Neural cell (in vitro differentiated cells): ENCODE measurements around the gene CHM. TPM values are rescaled to one million over a fixed set of nuclear protein-coding genes. Genes with fewer than 3 reads are reported as not detected.

Source experiments
- H2AFZ ChIP-seq: fragments of 200-600, 300-800 bp; sonication (generic), shearing (Covaris generic); 2 replicates; pipeline ENCODE4 v1.6.0; 2014; ENCODE audit warnings: low read depth, mild to moderate bottlenecking, antibody characterized with exemption, low read length, moderate library complexity
- H3F3A ChIP-seq: fragments of 200-600 bp; shearing (Covaris generic); 2 replicates; pipeline ENCODE4 v1.6.1; 2016; ENCODE audit warnings: mild to moderate bottlenecking, moderate library complexity, mixed read lengths, antibody characterized with exemption, low read length; ENCODE audit not compliant: insufficient read depth, poor library complexity, severe bottlenecking
- H3K27ac ChIP-seq: fragments of 200-600, 300-800 bp; sonication (generic), shearing (Covaris generic); 2 replicates; pipeline ENCODE4 v1.5.1; 2014; ENCODE audit warnings: mild to moderate bottlenecking, low read length, moderate library complexity
- H3K27me3 ChIP-seq: fragments of 300-800, 200-600 bp; sonication (generic), shearing (Covaris generic); 2 replicates; pipeline ENCODE4 v1.6.0; 2014; ENCODE audit warnings: mild to moderate bottlenecking, low read depth, low read length, moderate library complexity; ENCODE audit not compliant: insufficient read depth
- H3K36me3 ChIP-seq: fragments of 300-800, 200-600 bp; sonication (generic), shearing (Covaris generic); 2 replicates; pipeline ENCODE4 v1.5.1; 2014; ENCODE audit warnings: mild to moderate bottlenecking, antibody characterized with exemption, low read length, moderate library complexity; ENCODE audit not compliant: insufficient read depth
- H3K4me2 ChIP-seq: fragments of 300-800, 200-600 bp; sonication (generic), shearing (Covaris generic); 2 replicates; pipeline ENCODE4 v1.6.0; 2014; ENCODE audit warnings: mild to moderate bottlenecking, low read length
- H3K4me3 ChIP-seq: fragments of 300-800, 200-600 bp; sonication (generic), shearing (Covaris generic); 2 replicates; pipeline ENCODE4 v1.5.1; 2014; ENCODE audit warnings: mild to moderate bottlenecking, low read length, moderate library complexity
- H3K79me2 ChIP-seq: fragments of 200-600 bp; shearing (Covaris generic); replicated peaks from 2 replicates; pipeline ENCODE4 v1.6.0; 2014; ENCODE audit warnings: mild to moderate bottlenecking, low read length, moderate library complexity; ENCODE audit not compliant: insufficient read depth
- H3K9ac ChIP-seq: fragments of 300-800, 200-600 bp; sonication (generic), shearing (Covaris generic); 2 replicates; pipeline ENCODE4 v1.6.1; 2016; ENCODE audit warnings: mild to moderate bottlenecking, low read length, mixed read lengths
- H3K9me2 ChIP-seq: fragments of 200-600 bp; shearing (Covaris generic); 2 replicates; pipeline ENCODE4 v1.6.1; 2016; ENCODE audit warnings: mild to moderate bottlenecking, low read length, mixed read lengths; ENCODE audit not compliant: insufficient read depth
- H3K9me3 ChIP-seq: fragments of 200-600, 300-800 bp; sonication (generic), shearing (Covaris generic); 2 replicates; pipeline ENCODE4 v1.6.1; 2016; ENCODE audit warnings: mild to moderate bottlenecking, mixed run types, low read length, moderate library complexity, mixed read lengths
- H4K20me1 ChIP-seq: fragments of 200-600 bp; shearing (Covaris generic); 2 replicates; pipeline ENCODE4 v1.6.1; 2016; ENCODE audit warnings: mild to moderate bottlenecking, mixed run types; ENCODE audit not compliant: insufficient read depth
- CTCF ChIP-seq: fragments of 450-650 bp; IDR thresholded peaks from 2 replicates; pipeline ENCODE4 v1.5.1; 2014; ENCODE audit warnings: antibody characterized with exemption, mild to moderate bottlenecking, moderate library complexity; ENCODE audit not compliant: poor library complexity, severe bottlenecking
- EP300 ChIP-seq: fragments of 450-650 bp; conservative IDR thresholded peaks from 2 replicates; pipeline ENCODE4 v1.6.1; 2014; ENCODE audit warnings: antibody characterized with exemption, mild to moderate bottlenecking, moderate library complexity; ENCODE audit not compliant: poor library complexity, severe bottlenecking
- EZH2 ChIP-seq: fragments of 200-600, 300-800 bp; shearing (Covaris generic), sonication (generic); IDR thresholded peaks from 2 replicates; pipeline ENCODE4 v1.6.1; 2014; ENCODE audit warnings: antibody characterized with exemption, low read length, borderline replicate concordance, mild to moderate bottlenecking; ENCODE audit not compliant: insufficient read depth, poor library complexity, severe bottlenecking
- MXI1 ChIP-seq: fragments of 450-650 bp; conservative IDR thresholded peaks from 2 replicates; pipeline ENCODE4 v1.6.1; 2014; ENCODE audit warnings: antibody characterized with exemption, mild to moderate bottlenecking; ENCODE audit not compliant: poor library complexity, severe bottlenecking
- POLR2AphosphoS5 ChIP-seq: IDR thresholded peaks from 2 replicates; pipeline ENCODE4 v1.6.1; 2012
- RAD21 ChIP-seq: fragments of 450-650 bp; conservative IDR thresholded peaks from 2 replicates; pipeline ENCODE4 v1.6.1; 2014; ENCODE audit warnings: antibody characterized with exemption, mild to moderate bottlenecking, moderate library complexity
- REST ChIP-seq: IDR thresholded peaks from 2 replicates; pipeline ENCODE4 v1.6.1; 2012; ENCODE audit warnings: borderline replicate concordance
- SMC3 ChIP-seq: fragments of 450-650 bp; conservative IDR thresholded peaks from 2 replicates; pipeline ENCODE4 v1.6.1; 2014; ENCODE audit warnings: antibody characterized with exemption, mild to moderate bottlenecking, moderate library complexity; ENCODE audit not compliant: poor library complexity
- TAF1 ChIP-seq: IDR thresholded peaks from 2 replicates; pipeline ENCODE4 v1.6.1; 2012; ENCODE audit warnings: low read depth
- polyA plus RNA-seq: library from polyadenylated mRNA; depleted of rRNA; stranded (reverse); fragments of >200 nt; gene quantifications from 2 replicates; pipeline ENCODE4 v1.2.3, GENCODE V29; 2014

CHM gene
- polyA plus RNA-seq, 1 donor from 2014 or later: 20.3 TPM

- Histone ChIP-seq H3K27ac (no peak overlapping the region), H3K4me2 (no peak overlapping the region), H3K27me3 (no peaks in the 10 kb centered on the region), H3K9me2 (no peaks in the 10 kb centered on the region), H3F3A (no peaks in the 10 kb centered on the region), H3K4me3 (no peak overlapping the region), H4K20me1 (no peaks in the 10 kb centered on the region), H3K36me3 (no peaks in the 10 kb centered on the region), H3K79me2 (no peaks in the 10 kb centered on the region), H3K9me3 (no peaks in the 10 kb centered on the region), H3K9ac (no peak overlapping the region), H2AFZ (no peak overlapping the region)
- TF ChIP-seq POLR2AphosphoS5 (no peak), EP300 (no peak)
These were observed 54.5 kb downstream of the CHM start for GRCh38 chrX:85992811-85993229.

- H3K4me3 ChIP-seq: no peak overlapping the region
- H3K27me3 ChIP-seq: no peaks in the 10 kb centered on the region
- H3K27ac ChIP-seq: no peak overlapping the region
- H3F3A ChIP-seq: no peaks in the 10 kb centered on the region
- H3K36me3 ChIP-seq: no peaks in the 10 kb centered on the region
- no peaks in the 10 kb centered on the region for H3K9me3 ChIP-seq
- H4K20me1 ChIP-seq: no peaks in the 10 kb centered on the region
- H3K9me2 ChIP-seq: no peaks in the 10 kb centered on the region
- no peak overlapping the region for H3K4me2 ChIP-seq
- H2AFZ ChIP-seq: no peak overlapping the region
- no peak overlapping the region for H3K9ac ChIP-seq
- no peaks in the 10 kb centered on the region for H3K79me2 ChIP-seq
- TF ChIP-seq CTCF (no peak), TAF1 (no peak), SMC3 (no peak), EP300 (no peak)
These were observed 59.0 kb downstream of the CHM start for GRCh38 chrX:85988353-85988752.

- Histone ChIP-seq H3K79me2 (no peaks in the 10 kb centered on the region), H3F3A (no peaks in the 10 kb centered on the region), H3K27me3 (no peaks in the 10 kb centered on the region), H3K36me3 (no peaks in the 10 kb centered on the region), H3K27ac (no peak overlapping the region), H3K4me3 (no peak overlapping the region), H3K9me3 (no peaks in the 10 kb centered on the region), H3K9ac (no peak overlapping the region), H4K20me1 (no peaks in the 10 kb centered on the region), H3K9me2 (no peaks in the 10 kb centered on the region), H3K4me2 (no peak overlapping the region), H2AFZ (no peak overlapping the region)
- TF ChIP-seq POLR2AphosphoS5: no peak
- no peak for TF ChIP-seq EZH2
- TF ChIP-seq TAF1: no peak
- no peak for TF ChIP-seq MXI1
- no peak for TF ChIP-seq SMC3
- TF ChIP-seq EP300: no peak
- no peak for TF ChIP-seq REST
- TF ChIP-seq CTCF: no peak
- no peak for TF ChIP-seq RAD21
These were observed 67.1 kb downstream of the CHM start for GRCh38 chrX:85980286-85980685.
